NB4 (cell line): ENCODE data around the gene RASAL2.

ENCODE experiments used
- CTCF ChIP-seq: IDR thresholded peaks from one replicate; pipeline ENCODE4 v1.5.1; 2012; ENCODE audit warnings: low read depth, low read length
- MAX ChIP-seq: IDR thresholded peaks from 2 replicates; pipeline ENCODE4 v1.6.1; 2011; ENCODE audit warnings: low read depth, low read length
- MYC ChIP-seq: IDR thresholded peaks from 2 replicates; pipeline ENCODE4 v1.6.1; 2011; ENCODE audit warnings: low read depth, low read length
- POLR2A ChIP-seq: IDR thresholded peaks from 2 replicates; pipeline ENCODE4 v1.6.1; 2011; ENCODE audit warnings: mild to moderate bottlenecking; ENCODE audit not compliant: insufficient read length; ENCODE audit errors: extremely low read depth

GRCh38 chr1:178328728-178329127 is 234.8 kb downstream of the RASAL2 start:
- TF ChIP-seq POLR2A (no peak), CTCF (no peak), MAX (no peak), MYC (no peak)
